Osteoblast (primary cell): Measurements from ENCODE around the gene DOLK. TPM values are rescaled to one million over a fixed set of nuclear protein-coding genes. Genes with fewer than 3 reads are reported as not detected.

Source experiments
- DNase-seq: peaks from one replicate; pipeline ENCODE4 v3.0.0; 2011; ENCODE audit warnings: low spot score, mixed read lengths; ENCODE audit not compliant: insufficient read length; ENCODE audit errors: missing footprints
- H2AFZ ChIP-seq: 2 replicates; pipeline ENCODE4 v1.6.0; 2011; ENCODE audit warnings: mild to moderate bottlenecking, low read length
- H3K27ac ChIP-seq: 2 replicates; pipeline ENCODE4 v1.5.1; 2011; ENCODE audit warnings: mild to moderate bottlenecking, low read depth, low read length, moderate library complexity
- H3K27me3 ChIP-seq: 2 replicates; pipeline ENCODE4 v1.6.0; 2012; ENCODE audit warnings: mild to moderate bottlenecking, control low read depth, inconsistent platforms, low read length, moderate library complexity; ENCODE audit not compliant: insufficient read depth
- H3K36me3 ChIP-seq: 2 replicates; pipeline ENCODE4 v1.5.1; 2011; ENCODE audit warnings: mild to moderate bottlenecking, low read length, control low read depth, moderate library complexity; ENCODE audit not compliant: insufficient read depth
- H3K4me1 ChIP-seq: 2 replicates; pipeline ENCODE4 v1.5.1; 2011; ENCODE audit warnings: mild to moderate bottlenecking, low read length, control low read depth, moderate library complexity; ENCODE audit not compliant: insufficient read depth
- H3K4me2 ChIP-seq: 2 replicates; pipeline ENCODE4 v1.6.0; 2011; ENCODE audit warnings: mild to moderate bottlenecking, low read length; ENCODE audit not compliant: insufficient read depth
- H3K4me3 ChIP-seq: fragments of 200-600 bp; sonication (generic); 3 replicates; pipeline ENCODE4 v1.5.1; 2012; ENCODE audit warnings: mild to moderate bottlenecking, low read length, inconsistent platforms; ENCODE audit not compliant: insufficient read depth
- H3K79me2 ChIP-seq: 2 replicates; pipeline ENCODE4 v1.6.0; 2012; ENCODE audit warnings: mild to moderate bottlenecking, low read length, control low read depth, inconsistent platforms; ENCODE audit not compliant: insufficient read depth
- H3K9me3 ChIP-seq: 2 replicates; pipeline ENCODE4 v1.5.1; 2011; ENCODE audit warnings: low read depth, low read length, control low read depth
- H4K20me1 ChIP-seq: 2 replicates; pipeline ENCODE4 v1.6.0; 2012; ENCODE audit warnings: mild to moderate bottlenecking, low read length, control low read depth; ENCODE audit not compliant: insufficient read depth
- CTCF ChIP-seq: IDR thresholded peaks from 2 replicates; pipeline ENCODE4 v1.5.1; 2011; ENCODE audit warnings: mild to moderate bottlenecking, low read depth, low read length, moderate library complexity; ENCODE audit errors: extremely low read depth
- total RNA-seq: library from RNA; depleted of rRNA; stranded (reverse); fragments of >200 nt; gene quantifications from 2 replicates; pipeline ENCODE4 v1.2.3, GENCODE V29; 2012

The DOLK gene
- total RNA-seq, 1 donor, result 28.6 TPM

- Histone ChIP-seq H3K36me3 (no peaks in the 10 kb centered on the region), H3K9me3 (no peaks in the 10 kb centered on the region), H3K4me2 (no peak overlapping the region), H3K4me1 (no peaks in the 10 kb centered on the region), H3K27ac (no peak overlapping the region), H3K4me3 (no peak overlapping the region), H3K27me3 (no peaks in the 10 kb centered on the region), H2AFZ (no peak overlapping the region), H4K20me1 (no peaks in the 10 kb centered on the region), H3K79me2 (peaks cover under 1% of the 10 kb centered on the region)
- TF ChIP-seq CTCF, result no peak
- no peak for DNase-seq
Observed at GRCh38 chr9:128940271-128940921, 7.0 kb downstream of the DOLK start.

DNA sequence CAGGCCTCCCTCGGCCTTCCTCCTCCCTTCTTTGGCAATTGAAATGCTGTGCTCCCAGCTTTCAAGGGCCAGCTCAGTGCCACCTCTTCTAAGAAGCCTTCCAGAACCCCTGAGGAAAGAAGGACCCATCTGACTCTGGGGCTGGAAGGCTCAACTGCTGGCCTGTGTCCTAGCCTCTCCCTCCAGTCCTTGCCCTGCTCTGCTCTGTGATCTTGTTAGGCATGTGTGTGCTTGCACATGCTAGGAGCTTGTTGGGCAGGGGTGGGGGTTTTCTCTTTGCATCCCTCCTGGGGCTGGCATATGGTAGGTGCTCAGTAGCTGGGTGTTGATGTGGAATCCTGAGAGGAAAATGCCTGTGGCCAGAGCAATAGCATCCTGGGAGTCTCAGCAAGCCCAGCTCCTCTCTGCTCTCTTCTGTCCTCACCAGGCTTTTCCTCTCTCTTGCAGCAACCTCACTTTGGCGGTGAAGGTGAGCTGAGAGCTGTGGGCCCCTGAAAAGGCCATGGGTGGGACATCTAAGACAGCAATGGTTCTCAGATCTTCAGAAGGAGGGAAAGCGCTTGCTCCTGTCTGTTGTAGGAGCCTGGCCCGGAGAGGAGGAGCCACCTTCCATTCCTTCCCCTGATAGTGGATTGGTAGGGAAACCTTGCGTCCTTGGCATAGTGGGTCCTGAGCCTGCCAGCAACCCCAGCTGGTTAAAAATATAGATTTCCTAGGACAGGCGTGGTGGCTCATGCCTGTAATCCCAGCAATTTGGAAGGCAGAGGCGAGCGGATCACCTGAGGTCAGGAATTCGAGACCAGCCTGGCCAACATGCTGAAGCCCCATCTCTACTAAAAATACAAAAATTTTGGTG lies 9.9 kb downstream of the DOLK start:
- Histone ChIP-seq H3K4me1 (no peaks in the 10 kb centered on the region), H3K36me3 (no peaks in the 10 kb centered on the region), H3K4me3 (no peak overlapping the region), H2AFZ (no peak overlapping the region), H4K20me1 (no peaks in the 10 kb centered on the region), H3K4me2 (no peak overlapping the region), H3K9me3 (no peaks in the 10 kb centered on the region), H3K79me2 (no peaks in the 10 kb centered on the region), H3K27ac (no peak overlapping the region), H3K27me3 (no peaks in the 10 kb centered on the region)
- TF ChIP-seq CTCF, result no peak
- DNase-seq, result no peak

DNA sequence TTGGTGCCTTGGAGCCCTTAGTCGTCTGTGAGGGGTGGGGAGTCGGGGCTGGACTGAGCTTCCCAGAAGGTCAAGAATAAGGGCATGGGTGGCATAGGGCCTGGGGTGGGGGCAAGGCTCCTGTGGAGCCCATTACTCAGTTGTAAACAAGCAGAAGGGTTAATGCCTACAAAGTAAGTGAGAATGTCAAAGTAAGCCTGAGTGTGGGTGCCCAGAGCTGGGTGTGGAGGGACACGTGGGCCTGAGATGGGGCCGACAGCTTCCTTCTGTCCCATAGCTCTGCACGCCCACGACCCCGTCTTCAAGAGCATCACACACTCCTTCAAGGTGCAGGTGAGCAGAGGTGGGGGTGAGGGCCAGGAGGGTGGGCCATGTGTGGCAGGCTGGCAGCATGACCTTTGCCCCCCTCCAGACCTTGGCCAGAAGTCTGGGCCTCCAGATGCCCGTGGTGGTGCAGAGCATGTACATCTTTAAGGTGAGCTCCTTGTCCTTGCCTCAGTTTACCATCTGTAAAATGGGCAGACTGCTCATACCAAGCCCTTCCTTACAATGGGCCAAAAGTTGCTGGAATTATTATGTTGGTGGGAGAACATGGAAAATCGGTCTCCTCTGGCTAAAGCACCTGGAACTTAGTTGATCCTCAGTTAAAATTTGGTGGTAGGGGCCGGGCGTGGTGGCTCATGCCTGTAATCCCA lies 11.1 kb downstream of the DOLK start:
- Histone ChIP-seq H3K4me1 (no peaks in the 10 kb centered on the region), H3K27me3 (no peaks in the 10 kb centered on the region), H3K36me3 (no peaks in the 10 kb centered on the region), H3K4me2 (no peak overlapping the region), H3K4me3 (no peak overlapping the region), H3K9me3 (no peaks in the 10 kb centered on the region), H3K79me2 (no peaks in the 10 kb centered on the region), H2AFZ (no peak overlapping the region), H3K27ac (no peak overlapping the region), H4K20me1 (no peaks in the 10 kb centered on the region)
- no peak for DNase-seq
- TF ChIP-seq CTCF, result no peak

- no peak for TF ChIP-seq CTCF
- no peak overlapping the region for H3K4me2 ChIP-seq
- no peaks in the 10 kb centered on the region for H3K79me2 ChIP-seq
- H3K4me1 ChIP-seq, result no peaks in the 10 kb centered on the region
- no peaks in the 10 kb centered on the region for H3K27me3 ChIP-seq
- no peak for DNase-seq
- no peak overlapping the region for H3K27ac ChIP-seq
- H3K36me3 ChIP-seq, result no peaks in the 10 kb centered on the region
- H3K4me3 ChIP-seq, result no peak overlapping the region
- no peaks in the 10 kb centered on the region for H4K20me1 ChIP-seq
- no peak overlapping the region for H2AFZ ChIP-seq
- H3K9me3 ChIP-seq, result no peaks in the 10 kb centered on the region
Observed at GRCh38 chr9:128933731-128934130, 13.7 kb downstream of the DOLK start.
